ENCODE results near the gene NEDD4L.

NEDD4L gene

GRCh38 chr18:58389745-58390144 lies 345.7 kb downstream of the NEDD4L start:
- H3K4me3 ChIP-seq (ENCODE audit: low read depth, low read length): no peak overlapping the region
- peaks cover 87% of the 10 kb centered on the region for H3K36me3 ChIP-seq
- no peak for DNase-seq
- no peaks in the 10 kb centered on the region for H3K27me3 ChIP-seq (ENCODE audit: insufficient read depth, low read depth, severe bottlenecking)
- no peak for TF ChIP-seq CTCF (IDR thresholded peaks at IDR 0.05; ENCODE audit: low read depth, low read length)
- no peak overlapping the region for H3K27ac ChIP-seq
- no peaks in the 10 kb centered on the region for H3K9me3 ChIP-seq (ENCODE audit: severe bottlenecking)

DNA sequence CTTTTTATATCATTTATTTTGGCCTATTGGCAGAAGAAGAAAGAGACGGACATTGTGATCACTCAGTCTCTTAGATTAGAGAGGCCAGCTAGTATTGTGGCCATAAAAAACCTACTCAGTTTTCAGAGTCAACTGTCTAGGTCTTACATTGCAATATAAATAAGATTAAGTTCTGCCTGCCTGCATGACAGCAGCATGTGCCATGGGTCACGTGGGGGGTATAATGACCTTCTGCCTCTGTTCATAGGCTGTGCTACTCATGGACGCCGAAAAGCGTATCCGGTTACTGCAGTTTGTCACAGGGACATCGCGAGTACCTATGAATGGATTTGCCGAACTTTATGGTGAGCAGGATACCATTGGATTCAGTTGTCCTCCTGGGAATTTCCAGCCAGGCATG lies 346.4 kb downstream of the NEDD4L start:
- Histone ChIP-seq H3K27me3 (ENCODE audit: insufficient read depth, low read depth, severe bottlenecking) (no peaks in the 10 kb centered on the region), H3K36me3 (peaks cover 86% of the 10 kb centered on the region), H3K9me3 (ENCODE audit: severe bottlenecking) (no peaks in the 10 kb centered on the region), H3K4me3 (ENCODE audit: low read depth, low read length) (no peak overlapping the region), H3K27ac (no peak overlapping the region)
- no peak for TF ChIP-seq CTCF (IDR thresholded peaks at IDR 0.05; ENCODE audit: low read depth, low read length)
- no peak for DNase-seq

GRCh38 chr18:58391231-58391825 lies 347.3 kb downstream of the NEDD4L start:
- no peak overlapping the region; the same call in 1 of the 2 replicates for H3K27ac ChIP-seq
- H3K36me3 ChIP-seq: peaks cover 81% of the 10 kb centered on the region
- H3K9me3 ChIP-seq (ENCODE audit: severe bottlenecking): no peaks in the 10 kb centered on the region
- H3K4me3 ChIP-seq (ENCODE audit: low read depth, low read length): no peak overlapping the region
- DNase-seq: peak; percentile 53
- H3K27me3 ChIP-seq (ENCODE audit: insufficient read depth, low read depth, severe bottlenecking): no peaks in the 10 kb centered on the region
- TF ChIP-seq CTCF (IDR thresholded peaks at IDR 0.05; ENCODE audit: low read depth, low read length): no peak

- H3K4me3 ChIP-seq (ENCODE audit: low read depth, low read length): no peak overlapping the region
- no peak overlapping the region for H3K27ac ChIP-seq
- DNase-seq: no peak
- H3K36me3 ChIP-seq: peaks cover 81% of the 10 kb centered on the region
- H3K9me3 ChIP-seq (ENCODE audit: severe bottlenecking): no peaks in the 10 kb centered on the region
- TF ChIP-seq CTCF (IDR thresholded peaks at IDR 0.05; ENCODE audit: low read depth, low read length): 0 out of 2 replicates have a peak, but pooled peaks have one; percentile 9
- no peaks in the 10 kb centered on the region for H3K27me3 ChIP-seq (ENCODE audit: insufficient read depth, low read depth, severe bottlenecking)
Observed at GRCh38 chr18:58391932-58392323, 347.9 kb downstream of the NEDD4L start.

DNA sequence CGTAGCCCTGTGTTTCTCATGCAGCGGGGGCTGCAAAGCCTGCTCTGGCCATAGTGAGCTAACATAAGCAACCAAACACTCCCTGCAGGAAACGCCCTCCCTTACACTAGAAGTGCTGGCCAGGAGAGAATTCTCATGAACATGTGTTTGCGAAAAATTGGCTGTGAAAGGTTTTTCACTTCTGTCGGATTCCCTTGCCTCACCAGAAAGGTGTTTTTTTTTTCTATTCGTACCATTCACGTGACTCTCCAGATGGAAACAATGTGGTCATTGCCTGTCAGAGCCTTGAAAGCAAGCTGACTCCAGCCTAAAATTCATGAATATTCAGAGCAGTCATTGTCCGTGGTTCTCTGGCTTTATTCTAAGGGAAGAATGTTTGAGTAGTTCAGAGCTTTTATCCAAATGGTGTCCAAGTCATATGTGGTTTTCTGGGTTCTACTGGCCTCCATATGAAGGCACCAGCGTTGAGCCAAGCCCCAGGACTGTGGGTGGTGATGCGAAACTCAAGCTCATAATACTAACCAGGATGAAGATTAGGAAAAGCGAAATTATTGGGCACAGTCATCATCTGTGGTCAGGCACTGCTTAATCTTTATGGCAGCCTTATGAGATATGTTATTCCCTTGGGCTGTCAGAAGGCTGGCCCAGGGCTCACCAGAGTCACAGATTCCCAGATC lies 348.4 kb downstream of the NEDD4L start:
- no peak for DNase-seq

More for the DNA sequence above, 348.4 kb downstream of the NEDD4L start:
- no peaks in the 10 kb centered on the region for H3K9me3 ChIP-seq (ENCODE audit: severe bottlenecking)
- H3K27ac ChIP-seq: no peak overlapping the region
- TF ChIP-seq CTCF (IDR thresholded peaks at IDR 0.05; ENCODE audit: low read depth, low read length): no peak
- peaks cover 83% of the 10 kb centered on the region for H3K36me3 ChIP-seq
- H3K4me3 ChIP-seq (ENCODE audit: low read depth, low read length): no peak overlapping the region
- H3K27me3 ChIP-seq (ENCODE audit: insufficient read depth, low read depth, severe bottlenecking): no peaks in the 10 kb centered on the region

Measured in WERI-Rb-1 (cell line).